ENCODE results near the gene NMT1. TPM values are rescaled to one million over a fixed set of nuclear protein-coding genes. Genes with fewer than 3 reads are reported as not detected.
"Not testable (repeated sequence)": the region's sequence is repeated elsewhere in the genome, so short reads cannot be mapped to it uniquely, and the experiment has no call there.

NMT1 gene
- total RNA-seq, 1 donor from 2014 or later: 100 TPM

GRCh38 chr17:45036691-45037090, 24.4 kb upstream of the NMT1 start:
- no peak for DNase-seq (ENCODE audit: low read depth in 2 of 2)

DNA sequence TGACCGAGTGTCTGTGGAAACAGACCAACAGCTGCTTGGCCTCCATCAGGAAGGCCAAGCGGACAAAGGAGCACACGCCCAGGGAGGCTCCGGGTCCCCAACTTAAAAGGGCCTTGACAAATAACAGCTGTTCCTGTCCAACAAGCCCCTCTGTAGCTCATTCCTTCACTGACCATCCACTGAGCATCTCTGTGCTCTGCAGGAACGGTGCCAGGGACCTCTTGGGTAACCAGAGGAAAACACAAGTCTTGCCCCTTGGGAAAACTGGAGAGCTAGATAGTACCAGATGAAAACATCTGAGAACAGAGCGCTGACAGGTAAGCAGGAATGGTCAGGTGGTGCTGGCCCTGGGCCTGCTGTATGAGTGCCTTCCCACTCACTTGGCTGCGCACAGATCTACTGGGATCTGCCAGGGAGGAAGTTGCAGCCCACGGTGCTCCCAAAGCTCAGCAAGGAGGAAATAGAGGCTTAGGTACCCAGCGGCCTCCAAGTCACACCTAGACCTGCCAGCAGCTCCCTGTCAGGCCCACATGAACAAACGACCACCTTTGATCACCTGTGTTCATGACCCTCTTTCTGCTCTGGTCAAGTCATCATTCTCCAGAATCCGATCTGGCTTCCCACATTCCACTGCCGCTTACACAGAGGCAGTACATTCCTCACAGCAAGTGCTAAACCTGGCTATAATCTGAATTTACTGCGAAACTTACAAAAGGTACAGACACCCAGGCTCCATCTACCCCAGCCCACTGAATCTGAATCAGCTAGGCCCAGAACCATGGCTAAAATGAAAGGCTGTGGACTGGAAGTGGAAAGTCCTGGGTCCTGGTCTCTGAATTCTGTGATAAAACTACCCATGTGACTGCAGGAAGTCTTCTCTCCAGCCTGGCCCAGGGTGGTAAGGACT, 22.1 kb upstream of the NMT1 start:
- no peak for DNase-seq (ENCODE audit: low read depth in 2 of 2)

GRCh38 chr17:45040459-45040858, 20.7 kb upstream of the NMT1 start:
- DNase-seq (ENCODE audit: low read depth in 2 of 2): no peak

- no peak for DNase-seq (ENCODE audit: low read depth in 2 of 2)
Observed at GRCh38 chr17:45042346-45043120, 18.6 kb upstream of the NMT1 start.

DNA sequence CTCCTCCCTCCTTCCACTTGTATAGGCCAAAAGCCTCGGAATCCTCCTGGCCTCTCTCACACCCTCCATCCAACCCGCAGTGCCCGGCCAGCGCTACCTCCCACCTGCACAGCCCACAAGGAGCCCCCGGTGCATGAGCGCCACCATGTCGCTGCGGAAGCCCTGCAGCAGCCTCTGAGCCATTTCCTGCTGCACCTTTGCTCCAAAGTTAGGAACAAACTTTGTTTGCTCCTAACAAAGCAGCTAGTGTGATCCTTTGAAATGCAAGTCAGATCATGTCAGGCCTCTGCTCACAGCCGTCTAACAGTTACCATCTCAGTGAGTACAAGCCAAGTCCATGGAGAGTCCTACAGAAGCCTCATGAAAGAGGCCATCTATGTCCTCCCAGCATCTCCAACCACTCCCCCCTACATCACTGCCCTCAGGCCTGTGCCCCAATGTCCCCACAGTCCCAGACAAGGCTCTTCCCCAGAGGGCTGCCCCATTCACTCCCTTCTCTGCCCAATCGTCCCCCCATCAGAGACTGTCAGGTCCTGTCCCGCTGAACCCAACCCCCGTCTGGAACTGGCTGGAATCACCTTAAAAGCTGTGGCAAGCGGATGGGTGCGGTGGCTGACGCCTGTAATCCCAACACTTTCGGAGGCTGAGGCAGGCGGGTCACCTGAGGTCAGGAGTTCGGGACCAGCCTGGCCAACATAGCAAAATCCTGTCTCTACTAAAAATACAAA, 17.1 kb upstream of the NMT1 start:
- DNase-seq (ENCODE audit: low read depth in 2 of 2): no peak

DNA sequence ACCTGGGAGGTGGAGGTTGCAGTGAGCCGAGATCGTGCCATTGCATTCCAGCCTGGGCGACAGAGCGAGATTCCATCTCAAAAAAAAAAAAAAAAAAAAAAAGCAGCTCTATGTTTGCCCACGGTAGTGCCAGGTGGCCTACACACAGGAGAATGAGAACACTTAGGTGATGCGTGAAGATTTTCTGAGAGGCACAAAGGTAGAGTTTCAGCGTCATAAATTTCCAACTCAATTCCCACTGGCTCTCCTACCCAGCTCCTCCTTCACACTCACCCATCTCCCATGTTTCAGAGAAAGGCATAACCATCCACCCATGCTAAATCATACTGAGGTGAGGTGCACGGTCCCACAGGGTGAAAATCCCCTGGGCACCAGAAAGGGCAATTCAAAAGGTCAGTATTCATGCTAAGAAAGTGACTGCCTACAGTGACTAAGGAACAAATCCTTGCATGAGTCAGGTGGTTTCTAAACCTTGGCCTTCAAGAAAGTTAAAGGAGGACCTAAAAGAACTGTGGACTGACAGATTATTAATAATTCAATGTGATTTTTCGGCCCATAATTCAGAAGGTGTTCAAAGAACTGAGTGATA, 14.5 kb upstream of the NMT1 start:
- DNase-seq (ENCODE audit: low read depth in 2 of 2): no peak

GRCh38 chr17:45048795-45049563, 12.1 kb upstream of the NMT1 start:
- no peak for DNase-seq (ENCODE audit: low read depth in 2 of 2)

DNA sequence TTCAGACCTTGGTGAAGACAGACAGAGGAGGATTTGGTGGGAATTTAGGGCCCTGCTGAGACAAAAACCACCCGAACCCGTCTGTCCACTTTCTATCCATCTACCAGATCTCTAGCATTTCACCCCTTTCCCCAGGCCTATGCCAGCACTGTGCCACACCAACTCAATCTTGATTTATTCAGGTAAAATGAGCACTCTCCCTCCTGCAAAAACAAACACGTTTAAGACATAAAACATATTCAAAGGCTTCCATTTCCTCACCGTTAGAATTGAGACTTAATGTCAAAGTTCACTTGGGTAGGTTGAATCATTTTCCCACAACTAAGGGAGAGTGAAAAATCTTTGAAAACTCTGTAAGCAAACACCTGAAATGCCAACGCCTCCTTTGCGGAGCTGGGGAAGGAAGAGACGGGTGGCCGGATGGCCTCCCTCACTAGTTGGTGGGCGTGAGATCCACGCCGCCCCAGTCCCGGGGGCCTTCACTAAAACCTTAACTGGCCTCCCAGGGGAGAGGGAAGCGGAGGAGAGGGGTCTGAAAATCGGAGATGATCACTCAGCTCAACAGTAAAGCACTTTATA, 10.5 kb upstream of the NMT1 start:
- DNase-seq (ENCODE audit: low read depth in 2 of 2): peak in 1 of 2 donors; percentile 51

DNA sequence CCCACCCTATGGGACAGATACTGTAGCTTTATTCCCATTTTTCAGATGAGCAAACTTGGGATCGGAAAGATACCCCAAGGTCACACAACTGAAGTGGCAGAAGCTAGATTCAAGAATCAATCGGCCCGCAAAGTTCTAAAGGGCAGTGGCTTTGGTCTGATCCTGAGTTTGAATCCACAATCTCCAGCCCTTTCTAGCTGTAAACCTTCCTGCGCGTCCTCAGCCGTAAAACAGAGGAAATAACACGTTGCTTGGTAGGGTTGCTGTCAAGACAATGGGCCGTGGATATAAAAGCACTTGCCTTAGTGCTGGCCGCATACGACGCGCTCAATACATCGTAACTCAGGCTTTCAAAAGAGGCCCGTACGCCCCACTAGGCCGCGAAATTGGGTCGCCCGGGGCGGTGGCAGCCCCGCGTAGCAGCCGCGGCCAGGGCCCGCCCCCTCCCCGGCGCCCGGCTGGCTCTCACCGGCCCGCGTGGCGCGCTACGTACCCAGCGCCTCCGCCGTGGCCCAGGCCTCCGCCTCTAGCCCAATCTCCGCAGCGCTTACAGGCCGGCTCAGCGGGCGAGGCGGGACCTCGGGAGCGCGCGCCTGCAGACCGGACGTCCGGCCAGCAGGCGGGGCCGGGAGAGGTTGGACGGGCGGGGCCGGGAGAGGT, 9.9 kb upstream of the NMT1 start, which contains the start of gene DCAKD:
TSS of gene DCAKD (minus strand) at position 573 of the 660 bp plus-strand sequence. CDS start 16,747 bp downstream, outside the sequence.
- DNase-seq (ENCODE audit: low read depth in 2 of 2): peak; percentile 88 to 98

- not testable (repeated sequence) for DNase-seq (ENCODE audit: low read depth in 2 of 2)
Observed at GRCh38 chr17:45051720-45052051, 9.4 kb upstream of the NMT1 start.

DNA sequence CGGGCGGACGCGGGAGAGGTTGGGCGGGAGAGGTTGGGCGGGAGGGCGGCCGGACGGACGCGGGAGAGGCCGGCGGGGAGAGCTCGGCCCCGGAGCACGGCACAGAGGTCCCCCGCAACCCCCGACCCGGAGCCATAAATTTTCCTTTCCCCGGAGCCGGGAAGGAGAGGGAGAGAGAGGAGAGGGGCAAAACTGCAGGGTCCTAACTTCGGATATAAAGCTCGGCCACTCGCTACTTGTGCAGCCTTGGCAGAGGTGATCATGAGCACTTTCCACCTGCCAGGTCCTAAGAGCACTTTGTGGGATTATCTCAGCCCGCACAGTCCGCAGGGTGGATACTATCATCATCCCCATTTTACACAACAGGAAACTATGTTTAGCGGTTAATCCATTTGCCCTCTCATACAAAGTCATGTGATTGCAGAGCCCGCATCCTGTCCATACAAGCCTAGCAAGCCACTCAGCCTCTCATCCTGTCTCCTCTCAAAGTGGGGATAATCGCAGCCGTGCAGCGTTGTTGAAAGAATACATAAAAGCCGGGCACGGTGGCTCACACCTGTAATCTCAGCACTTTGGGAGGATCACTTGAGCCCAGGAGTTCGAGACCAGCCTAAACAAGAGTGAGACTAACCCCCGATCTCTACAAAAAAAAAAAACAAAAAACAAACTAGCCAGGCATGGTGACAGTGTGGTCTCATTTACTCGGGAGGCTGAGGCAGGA, 8.9 kb upstream of the NMT1 start:
- DNase-seq (ENCODE audit: low read depth in 2 of 2): peak; percentile 40 to 72

- DNase-seq (ENCODE audit: low read depth in 2 of 2): no peak
Observed at GRCh38 chr17:45060382-45060796, 728 bp upstream of the NMT1 start.

DNA sequence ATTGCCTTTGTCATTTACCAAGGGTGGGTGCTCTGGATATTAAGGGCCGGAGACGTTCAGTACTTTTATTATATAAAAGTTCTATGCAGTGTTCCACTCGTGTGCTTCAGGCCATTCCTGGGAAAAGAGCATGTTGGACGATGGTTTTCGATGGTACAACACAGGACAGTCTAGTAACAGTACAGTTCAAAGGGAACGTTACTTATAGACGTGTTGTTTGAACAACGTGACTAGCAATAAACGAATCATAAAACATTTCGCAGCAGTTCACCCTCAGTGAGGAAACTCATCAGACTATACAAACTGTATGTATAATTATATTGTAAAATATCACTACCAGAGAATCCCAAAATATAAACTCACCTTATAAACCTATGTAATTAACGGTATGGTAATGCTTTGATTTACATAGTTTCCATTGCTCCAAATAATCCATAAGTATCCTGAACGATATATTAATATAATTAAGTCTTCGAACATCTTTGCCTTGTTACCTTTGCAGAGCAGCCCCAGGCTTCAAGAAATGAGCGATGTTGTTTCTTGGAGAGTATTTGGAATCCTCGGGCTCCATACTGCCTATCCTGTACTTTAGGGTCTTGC, 589 bp downstream of the NMT1 start:
- no peak for DNase-seq (ENCODE audit: low read depth in 2 of 2)

DNA sequence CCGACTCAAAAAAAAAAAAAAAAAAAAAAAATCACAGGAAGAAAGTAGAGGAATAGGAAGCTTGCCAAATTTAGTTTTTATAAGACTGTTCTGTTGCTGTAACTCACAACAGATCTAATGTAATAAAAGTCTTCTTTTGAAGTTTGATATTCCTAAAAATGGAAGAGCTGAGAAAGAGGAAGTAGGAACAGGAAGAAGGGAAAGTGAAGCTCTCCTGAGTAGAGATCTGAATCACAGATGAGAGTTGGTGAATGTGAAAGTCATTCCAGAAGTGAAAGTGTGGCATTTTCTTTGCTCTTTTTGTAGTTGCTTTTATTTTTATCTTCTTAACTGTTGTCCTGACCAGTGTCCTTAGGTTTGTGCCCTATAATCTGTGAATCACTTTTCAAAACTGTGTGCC, 2.1 kb downstream of the NMT1 start:
- no peak for DNase-seq (ENCODE audit: low read depth in 2 of 2)

- no peak for DNase-seq (ENCODE audit: low read depth in 2 of 2)
Observed at GRCh38 chr17:45067637-45068036, 6.5 kb downstream of the NMT1 start.

GRCh38 chr17:45070001-45070400, 8.9 kb downstream of the NMT1 start:
- no peak for DNase-seq (ENCODE audit: low read depth in 2 of 2)

DNA sequence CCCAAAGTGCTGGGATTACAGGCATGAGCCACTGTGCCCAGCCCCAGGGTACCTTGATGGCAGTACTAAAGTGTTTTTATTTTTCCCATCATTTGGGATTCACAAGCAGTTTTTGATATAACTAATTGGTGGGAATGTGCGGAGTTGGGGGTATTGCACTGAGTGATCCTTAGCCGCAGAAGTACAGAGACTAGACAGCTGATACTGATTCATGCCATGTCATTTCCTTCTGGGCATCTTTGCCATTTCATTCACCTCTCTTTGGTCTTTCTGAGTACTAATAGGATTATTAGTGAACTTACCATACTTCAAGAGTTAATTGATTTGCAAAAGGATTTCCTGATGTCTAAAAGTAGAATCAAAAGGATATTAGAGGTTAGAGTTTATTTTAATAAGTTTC, 9.7 kb downstream of the NMT1 start:
- DNase-seq (ENCODE audit: low read depth in 2 of 2): peak in 1 of 2 donors; percentile 29

GRCh38 chr17:45073414-45074070, 12.4 kb downstream of the NMT1 start:
- no peak for DNase-seq (ENCODE audit: low read depth in 2 of 2)

Data from dermis microvascular lymphatic vessel endothelial cell (primary cell).